ENCODE results near the gene ISG20.

The ISG20 gene

GRCh38 chr15:88638626-88639372, at the start of gene ISG20:
ISG20 (plus strand) TSS chr15:88639016; CDS start chr15:88639367, 351 bp downstream.
- Mint-ChIP-seq H3K9me3 (no peaks in the 10 kb centered on the region), H3K27ac (peak within 1 kb of the TSS; percentile 96), H3K27me3 (no peaks in the 10 kb centered on the region), H3K4me3 (peak within 1 kb of the TSS; percentile 87 to 89), H3K4me1 (peaks cover 77% of the 10 kb centered on the region)
- DNase-seq (peak; percentile 94 to 99), ATAC-seq (peak; percentile 89)

GRCh38 chr15:88590759-88591158, 48.1 kb upstream of the ISG20 start:
- ATAC-seq, result no peak
- Mint-ChIP-seq H3K27ac (no peak overlapping the region), H3K4me1 (peaks cover 8% of the 10 kb centered on the region), H3K9me3 (no peaks in the 10 kb centered on the region), H3K27me3 (no peaks in the 10 kb centered on the region), H3K4me3 (no peak overlapping the region)
- DNase-seq, result no peak

- Mint-ChIP-seq H3K4me1 (peaks cover 8% of the 10 kb centered on the region), H3K27me3 (no peaks in the 10 kb centered on the region), H3K9me3 (no peaks in the 10 kb centered on the region), H3K27ac (no peak overlapping the region), H3K4me3 (no peak overlapping the region)
- DNase-seq, result no peak
- no peak for ATAC-seq
Observed at GRCh38 chr15:88591384-88591783, 47.4 kb upstream of the ISG20 start.

- H3K27me3 Mint-ChIP-seq, result peaks cover 62% of the 10 kb centered on the region
- no peaks in the 10 kb centered on the region for H3K9me3 Mint-ChIP-seq
- no peak for ATAC-seq
- H3K4me3 Mint-ChIP-seq, result peak overlapping the region in 1 of 2 donors; percentile 47
- peaks cover 29% of the 10 kb centered on the region for H3K4me1 Mint-ChIP-seq
- no peak for DNase-seq
- no peak overlapping the region for H3K27ac Mint-ChIP-seq
Observed at GRCh38 chr15:88603885-88604284, 34.9 kb upstream of the ISG20 start.

- Mint-ChIP-seq H3K27ac (no peak overlapping the region), H3K4me1 (peaks cover 29% of the 10 kb centered on the region), H3K27me3 (peaks cover 68% of the 10 kb centered on the region), H3K9me3 (no peaks in the 10 kb centered on the region), H3K4me3 (peak overlapping the region; percentile 51 to 59)
- DNase-seq, result no peak
- no peak for ATAC-seq
Observed at GRCh38 chr15:88604381-88605188, 34.2 kb upstream of the ISG20 start.

GRCh38 chr15:88605189-88606069, 33.4 kb upstream of the ISG20 start:
- peak; percentile 31 to 51 for DNase-seq

GRCh38 chr15:88606070-88606794, 32.6 kb upstream of the ISG20 start:
- H3K27me3 Mint-ChIP-seq, result peaks cover 84% of the 10 kb centered on the region
- peak overlapping the region in 1 of 2 donors; percentile 66 for H3K4me3 Mint-ChIP-seq
- H3K9me3 Mint-ChIP-seq, result no peaks in the 10 kb centered on the region
- DNase-seq (no peak), ATAC-seq (no peak)
- H3K27ac Mint-ChIP-seq, result peak overlapping the region in 1 of 2 donors; percentile 39
- H3K4me1 Mint-ChIP-seq, result peaks cover 29% of the 10 kb centered on the region

More at GRCh38 chr15:88605189-88606069, 33.4 kb upstream of the ISG20 start:
- peaks cover 76% of the 10 kb centered on the region for H3K27me3 Mint-ChIP-seq
- no peaks in the 10 kb centered on the region for H3K9me3 Mint-ChIP-seq
- ATAC-seq, result peak; percentile 71
- H3K4me1 Mint-ChIP-seq, result peaks cover 29% of the 10 kb centered on the region
- H3K27ac Mint-ChIP-seq, result no peak overlapping the region
- H3K4me3 Mint-ChIP-seq, result peak overlapping the region; percentile 51 to 66

GRCh38 chr15:88607951-88608350, 30.9 kb upstream of the ISG20 start:
- Mint-ChIP-seq H3K4me3 (no peak overlapping the region), H3K9me3 (no peaks in the 10 kb centered on the region), H3K4me1 (peaks cover 30% of the 10 kb centered on the region), H3K27me3 (peaks cover 97% of the 10 kb centered on the region), H3K27ac (no peak overlapping the region)
- DNase-seq (no peak), ATAC-seq (no peak)

- Mint-ChIP-seq H3K9me3 (no peaks in the 10 kb centered on the region), H3K27ac (no peak overlapping the region), H3K27me3 (peaks cover 96% of the 10 kb centered on the region), H3K4me1 (peaks cover 34% of the 10 kb centered on the region), H3K4me3 (no peak overlapping the region)
- ATAC-seq (no peak), DNase-seq (no peak)
Observed at GRCh38 chr15:88608607-88609181, 30.1 kb upstream of the ISG20 start.

GRCh38 chr15:88609344-88610090, 29.3 kb upstream of the ISG20 start:
- ATAC-seq (no peak), DNase-seq (no peak)
- Mint-ChIP-seq H3K4me1 (peaks cover 25% of the 10 kb centered on the region), H3K27ac (no peak overlapping the region), H3K4me3 (no peak overlapping the region), H3K27me3 (peaks cover 88% of the 10 kb centered on the region), H3K9me3 (no peaks in the 10 kb centered on the region)

- no peak for ATAC-seq
Observed at GRCh38 chr15:88610701-88611231, 28.1 kb upstream of the ISG20 start.

GRCh38 chr15:88612186-88612796, 26.5 kb upstream of the ISG20 start:
- peaks cover 6% of the 10 kb centered on the region for H3K4me1 Mint-ChIP-seq
- ATAC-seq, result no peak
- no peaks in the 10 kb centered on the region for H3K9me3 Mint-ChIP-seq
- no peak for DNase-seq
- H3K27ac Mint-ChIP-seq, result no peak overlapping the region
- no peak overlapping the region for H3K4me3 Mint-ChIP-seq
- H3K27me3 Mint-ChIP-seq, result peaks cover 60% of the 10 kb centered on the region

More at GRCh38 chr15:88610701-88611231, 28.1 kb upstream of the ISG20 start:
- Mint-ChIP-seq H3K27ac (no peak overlapping the region), H3K4me1 (peaks cover 13% of the 10 kb centered on the region), H3K4me3 (no peak overlapping the region), H3K9me3 (no peaks in the 10 kb centered on the region), H3K27me3 (peaks cover 76% of the 10 kb centered on the region)
- no peak for DNase-seq

Data from stimulated activated naive CD8-positive, alpha-beta T cell treated with anti-CD3 and anti-CD28 coated beads, Interleukin-15, amount 100 ng/mL, for 72 hours (primary cell).